Measurements from ENCODE around the gene TP53RK. TPM values are rescaled to one million over a fixed set of nuclear protein-coding genes. Genes with fewer than 3 reads are reported as not detected.

The TP53RK gene
- total and polyA plus RNA-seq, 2 of the 13 experiments (the other 11 are each of a cell fraction or from before 2014, with no cell fraction given), result 12.9 to 25.5 TPM

- in situ Hi-C loops (cut with HindIII; ENCODE audit: extremely low pct_ligation_motif_present, low pct_unique_long_range_greater_than_20kb), result no loop called here
- POLR2A ChIA-PET, result no interaction called here
- CTCF ChIA-PET (ENCODE audit: low intra/inter-chr PET ratio, low total read pairs), result no interaction called here
- DNase-seq (ENCODE audit: low spot score) (no peak), ATAC-seq (no peak), FAIRE-seq (no peak)
- Histone ChIP-seq H3K36me3 (replicated peaks in 1 of 2; ENCODE audit: control insufficient read depth in 1 of 2, insufficient read depth in 2 of 2, low read length in 2 of 2) (no peaks in the 10 kb centered on the region; a peak in 2 of 5 replicates), H3K4me1 (ENCODE audit: insufficient read depth, low read length) (no peaks in the 10 kb centered on the region), H3K79me2 (ENCODE audit: insufficient read depth, low read length) (no peaks in the 10 kb centered on the region), H3K4me3 (replicated peaks in 1 of 3; ENCODE audit: insufficient read depth in 1 of 3, low read depth in 2 of 3, low read length in 3 of 3) (no peak overlapping the region), H2AFZ (ENCODE audit: low read length) (no peak overlapping the region), H3K9me3 (ENCODE audit: low read length) (peaks cover 14% of the 10 kb centered on the region), H4K20me1 (ENCODE audit: insufficient read depth, low read length) (no peaks in the 10 kb centered on the region), H3K9ac (ENCODE audit: insufficient read depth, low read depth, low read length) (no peak overlapping the region), H3K27me3 (ENCODE audit: control insufficient read depth in 1 of 2, insufficient read depth in 2 of 2, low read length in 2 of 2) (no peaks in the 10 kb centered on the region), H3K27ac (ENCODE audit: extremely low read length, insufficient read depth, low read length) (no peak overlapping the region), H3K4me2 (ENCODE audit: low read depth, low read length) (no peak overlapping the region)
- BruUV-seq (replicated peaks), result no TSS peak
- WGBS (ENCODE audit: low lambda C conversion rate), result 42% methylated on average over 1 of the region's 1 CpG
- intact Hi-C loops (cut with micrococcal nuclease; ENCODE audit: unreplicated experiment), result no loop called here
- no peak for TF ChIP-seq ZNF513 (CRISPR knock-in tag; conservative IDR thresholded peaks at IDR 0.05)
- no peak for TF ChIP-seq ARID5B (CRISPR knock-in tag; IDR thresholded peaks at IDR 0.05)
- peak; percentile 31; the same call in 1 of the 2 replicates for TF ChIP-seq ATF7 (IDR thresholded peaks at IDR 0.05)
- no peak for TF ChIP-seq ATF7 (CRISPR knock-in tag; IDR thresholded peaks at IDR 0.05)
- TF ChIP-seq ZFYVE20 (CRISPR knock-in tag; IDR thresholded peaks at IDR 0.05; ENCODE audit: borderline replicate concordance, low read depth), result no peak
- TF ChIP-seq ZNF337 (CRISPR knock-in tag; IDR thresholded peaks at IDR 0.05; ENCODE audit: borderline replicate concordance, low read depth), result no peak
- TF ChIP-seq MLX (CRISPR knock-in tag; IDR thresholded peaks at IDR 0.05), result no peak
- no peak for TF ChIP-seq KAT7 (CRISPR knock-in tag; IDR thresholded peaks at IDR 0.05; ENCODE audit: borderline replicate concordance)
- no peak for TF ChIP-seq SYNCRIP (IDR thresholded peaks at IDR 0.05; ENCODE audit: insufficient read depth, low read depth, low read length)
- TF ChIP-seq ARNT (IDR thresholded peaks at IDR 0.05), result peak; percentile 80
- no peak for TF ChIP-seq ZBTB44 (CRISPR knock-in tag; IDR thresholded peaks at IDR 0.05)
- 0 out of 2 replicates have a peak, but pooled peaks have one; percentile 13 for TF ChIP-seq MNT (IDR thresholded peaks at IDR 0.05)
- no peak for TF ChIP-seq ZNF800 (CRISPR knock-in tag; IDR thresholded peaks at IDR 0.05)
Measured at GRCh38 chr20:46724343-46724959, 35.2 kb upstream of the TP53RK start.

All from HepG2 (cell line).